ENCODE data around the gene GNPTAB. TPM values are rescaled to one million over a fixed set of nuclear protein-coding genes. Genes with fewer than 3 reads are reported as not detected.

GNPTAB gene
- polyA plus RNA-seq, 4 donors = 29.1 to 38.5 (median 36.8) TPM

DNA sequence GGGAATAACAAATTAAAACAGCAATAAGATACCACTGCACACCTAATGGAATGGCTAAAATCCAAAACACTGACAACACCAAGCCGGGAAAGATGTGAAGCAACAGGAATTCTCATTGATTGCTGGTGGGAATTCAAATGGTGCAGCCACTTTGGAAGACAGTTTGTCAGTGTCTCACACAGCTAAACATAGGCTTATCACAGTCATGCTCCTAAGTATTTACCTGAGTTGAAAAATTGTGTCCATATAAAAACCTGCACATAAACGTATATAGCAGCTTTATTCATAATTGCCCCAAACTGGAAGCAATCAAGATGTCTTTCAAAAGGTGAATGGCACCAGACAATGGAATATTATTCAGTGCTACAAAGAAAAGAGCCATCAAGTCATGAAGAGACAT, 21.6 kb downstream of the GNPTAB start:
- no peak for DNase-seq (ENCODE audit: low read depth in 4 of 4, low spot score in 3 of 4)

DNA sequence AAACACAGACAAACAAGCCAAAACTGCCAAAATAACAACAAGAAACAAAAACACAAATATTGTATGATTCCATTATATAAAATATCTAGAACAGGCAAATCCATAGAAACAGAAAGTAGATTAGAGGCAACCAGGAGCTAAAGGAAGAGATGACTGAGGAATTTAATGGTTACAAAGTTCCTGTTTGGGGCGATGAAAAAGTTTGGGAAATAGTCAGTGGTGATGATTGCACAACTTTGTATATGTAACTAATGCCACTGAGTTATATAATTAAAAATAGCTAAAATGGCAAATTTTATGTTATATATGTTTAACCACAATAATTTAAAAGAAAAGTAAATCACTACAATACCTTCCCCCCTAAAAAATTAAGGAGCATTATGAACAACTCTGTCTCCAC, 24.5 kb downstream of the GNPTAB start:
- no peak for DNase-seq (ENCODE audit: low read depth in 4 of 4, low spot score in 3 of 4)

- no peak for DNase-seq (ENCODE audit: low read depth in 4 of 4, low spot score in 3 of 4)
These were observed 26.4 kb downstream of the GNPTAB start for GRCh38 chr12:101804409-101804808.

- no peak for DNase-seq (ENCODE audit: low read depth in 4 of 4, low spot score in 3 of 4)
These were observed 26.8 kb downstream of the GNPTAB start for GRCh38 chr12:101803978-101804377.

GRCh38 chr12:101802486-101802885, 28.3 kb downstream of the GNPTAB start:
- DNase-seq (ENCODE audit: low read depth in 4 of 4, low spot score in 3 of 4) = no peak

- no peak for DNase-seq (ENCODE audit: low read depth in 4 of 4, low spot score in 3 of 4)
These were observed 31.0 kb downstream of the GNPTAB start for GRCh38 chr12:101799774-101800173.

- DNase-seq (ENCODE audit: low read depth in 4 of 4, low spot score in 3 of 4) = no peak
These were observed 35.0 kb downstream of the GNPTAB start for GRCh38 chr12:101795786-101796185.

- DNase-seq (ENCODE audit: low read depth in 4 of 4, low spot score in 3 of 4) = no peak
These were observed 35.7 kb downstream of the GNPTAB start for GRCh38 chr12:101795013-101795412.

DNA sequence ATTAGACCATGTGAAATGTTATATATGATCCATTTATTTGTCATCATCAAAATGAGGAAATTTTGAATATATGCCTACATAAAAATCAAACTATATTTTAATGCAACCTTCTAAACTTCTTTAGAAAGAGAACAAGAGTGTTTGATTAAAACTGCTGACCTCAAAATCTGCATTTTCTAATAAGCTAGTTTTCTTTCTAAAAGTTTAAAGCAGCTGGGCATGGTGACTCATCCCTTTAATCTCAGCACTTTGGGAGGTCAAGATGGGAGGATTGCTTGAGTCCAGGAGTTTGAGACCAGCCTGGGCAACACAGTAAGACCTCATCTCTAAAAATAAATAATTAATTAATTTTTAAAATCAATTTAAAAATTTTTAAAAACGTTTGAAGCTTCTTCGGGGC, 36.2 kb downstream of the GNPTAB start:
- DNase-seq (ENCODE audit: low read depth in 4 of 4, low spot score in 3 of 4) = no peak

DNA sequence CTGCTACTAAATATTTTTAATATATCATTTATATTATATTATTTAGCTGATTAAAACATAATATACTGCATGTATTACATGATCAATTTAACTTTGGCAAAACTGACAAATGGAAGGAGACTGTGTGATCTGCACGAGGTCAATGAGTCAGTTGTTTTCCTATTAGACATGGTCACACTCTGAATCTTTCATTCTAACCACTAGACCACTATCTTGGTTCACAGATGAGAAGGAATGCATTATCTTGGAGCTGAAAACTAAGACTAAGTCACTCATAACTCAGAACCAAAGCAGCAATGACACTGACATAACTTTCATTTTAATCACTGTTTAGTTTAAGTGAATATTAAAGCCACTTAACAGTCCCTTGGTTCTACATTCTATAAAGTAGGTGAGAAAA, 37.4 kb downstream of the GNPTAB start:
- DNase-seq (ENCODE audit: low read depth in 4 of 4, low spot score in 3 of 4) = no peak

DNA sequence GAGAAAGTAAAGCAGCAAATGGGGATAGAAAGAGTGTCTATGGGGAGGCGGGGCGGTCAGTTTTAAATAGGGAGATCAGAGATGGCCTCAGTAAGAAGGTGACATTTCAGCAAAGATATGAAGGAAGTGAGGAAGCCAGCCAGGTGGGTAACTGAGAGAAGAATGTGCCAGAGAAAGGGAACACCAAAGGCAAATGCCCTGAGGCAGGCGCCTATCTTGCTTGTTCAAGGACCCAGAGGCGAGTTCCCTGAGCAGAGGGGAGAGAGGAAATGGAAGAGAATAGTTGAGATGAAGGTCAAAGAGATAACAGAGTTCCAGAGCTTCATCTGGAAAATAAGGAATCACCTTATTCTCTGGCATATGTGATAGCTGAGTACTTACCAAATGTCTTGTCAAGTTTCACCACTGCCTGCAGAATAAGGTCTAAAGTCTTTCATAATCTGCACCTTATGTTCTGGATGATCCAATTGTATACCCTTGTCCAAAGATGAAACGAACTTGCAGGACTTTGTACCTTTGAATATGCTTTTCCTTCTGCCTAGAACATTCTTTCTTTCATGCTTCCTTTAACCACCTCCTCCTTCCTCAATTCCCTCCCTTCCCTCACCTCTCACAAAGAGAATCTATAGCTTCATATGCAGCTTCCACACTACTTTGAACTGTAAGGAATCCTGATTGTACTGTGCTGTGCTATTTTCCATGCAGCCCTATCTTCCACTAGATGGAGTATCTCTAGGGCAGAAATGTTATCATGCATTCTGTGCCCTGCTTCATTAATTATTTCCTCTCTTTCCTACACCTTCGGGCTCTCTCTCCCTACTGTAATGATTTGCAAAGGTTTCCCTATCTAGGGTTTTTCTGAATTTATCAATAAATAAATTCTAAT, 38.5 kb downstream of the GNPTAB start:
- no peak for DNase-seq (ENCODE audit: low read depth in 4 of 4, low spot score in 3 of 4)

- no peak for DNase-seq (ENCODE audit: low read depth in 4 of 4, low spot score in 3 of 4)
These were observed 41.6 kb downstream of the GNPTAB start for GRCh38 chr12:101789171-101789570.

DNA sequence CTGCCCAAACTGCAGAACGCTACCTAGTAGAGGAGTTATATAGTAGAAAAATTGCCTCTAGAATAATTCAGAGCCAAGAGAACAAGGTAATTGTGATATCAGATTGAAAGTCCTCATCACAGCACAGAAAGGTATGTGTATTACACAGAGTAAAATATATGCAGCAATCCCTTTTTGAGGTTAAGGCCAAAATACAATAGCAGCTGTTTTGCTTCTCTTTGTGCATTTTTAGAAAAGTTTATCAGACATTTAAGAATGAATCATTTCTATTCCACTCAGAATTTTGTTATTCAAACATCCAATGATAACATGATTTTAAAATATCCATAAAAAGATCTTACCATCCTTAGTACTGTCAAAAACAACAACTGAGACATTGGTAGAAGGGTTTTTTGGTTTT, 45.1 kb downstream of the GNPTAB start:
- no peak for DNase-seq (ENCODE audit: low read depth in 4 of 4, low spot score in 3 of 4)

DNA sequence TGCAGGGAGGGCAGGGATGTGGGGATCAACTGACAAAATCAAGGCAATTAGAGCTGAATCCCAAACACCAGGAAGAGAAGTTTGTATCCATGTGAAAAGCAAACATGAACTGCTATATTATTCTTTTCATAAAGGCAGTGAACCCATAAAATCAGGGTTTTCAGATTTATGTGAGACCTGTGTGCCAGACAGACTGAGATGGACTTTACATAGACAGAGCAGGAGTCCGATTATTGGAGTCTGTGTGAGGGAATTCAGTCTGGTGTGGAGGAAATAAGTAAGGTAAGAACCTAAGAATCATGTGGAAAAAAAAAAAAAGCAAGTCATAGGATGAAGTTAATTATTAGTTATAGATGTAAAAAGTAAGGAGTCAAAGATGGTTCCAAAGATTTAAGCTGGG, 46.4 kb downstream of the GNPTAB start:
- no peak for DNase-seq (ENCODE audit: low read depth in 4 of 4, low spot score in 3 of 4)

DNA sequence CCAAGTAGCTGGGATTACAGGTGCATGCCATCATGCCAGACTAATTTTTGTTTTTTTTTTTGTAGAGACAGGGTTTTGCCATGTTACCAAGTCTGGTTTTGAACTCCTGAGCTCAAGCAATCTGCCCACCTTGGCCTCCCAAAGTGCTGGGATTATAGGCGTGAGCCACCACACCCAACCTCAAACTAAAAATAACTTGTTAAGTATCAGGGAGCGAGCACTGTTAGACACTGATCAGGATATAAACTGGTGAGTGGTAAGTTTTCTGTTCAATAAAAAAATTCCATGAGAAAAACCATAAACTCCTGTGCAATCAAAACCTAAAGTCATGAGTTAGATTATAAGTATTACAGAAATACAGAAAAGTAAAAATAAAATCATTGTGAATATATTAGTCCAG, 46.9 kb downstream of the GNPTAB start:
- no peak for DNase-seq (ENCODE audit: low read depth in 4 of 4, low spot score in 3 of 4)

GRCh38 chr12:101783150-101783549, 47.6 kb downstream of the GNPTAB start:
- no peak for DNase-seq (ENCODE audit: low read depth in 4 of 4, low spot score in 3 of 4)

DNA sequence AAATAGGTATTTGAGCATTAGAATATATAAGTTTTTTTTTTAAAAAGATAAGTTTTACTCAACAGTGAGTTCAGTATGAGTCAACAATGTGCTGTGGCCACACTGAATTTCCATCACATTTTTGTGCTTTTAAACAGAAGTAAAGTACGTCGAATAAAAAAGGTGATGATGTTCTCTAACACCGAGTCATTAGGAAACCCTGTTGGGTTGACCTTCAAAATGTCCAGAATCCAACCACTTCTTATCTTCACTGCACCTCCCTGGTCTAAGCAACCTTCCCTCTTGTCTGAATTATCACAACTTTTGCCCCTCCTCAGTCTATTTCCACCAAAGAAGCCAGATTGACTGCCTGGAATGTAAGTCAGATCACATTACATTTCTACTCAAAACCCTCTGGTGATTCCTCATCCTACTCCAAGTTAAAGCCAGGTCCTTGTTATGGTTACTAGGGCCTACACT, 48.5 kb downstream of the GNPTAB start:
- no peak for DNase-seq (ENCODE audit: low read depth in 4 of 4, low spot score in 3 of 4)

GRCh38 chr12:101781834-101782233, 48.9 kb downstream of the GNPTAB start:
- no peak for DNase-seq (ENCODE audit: low read depth in 4 of 4, low spot score in 3 of 4)

DNA sequence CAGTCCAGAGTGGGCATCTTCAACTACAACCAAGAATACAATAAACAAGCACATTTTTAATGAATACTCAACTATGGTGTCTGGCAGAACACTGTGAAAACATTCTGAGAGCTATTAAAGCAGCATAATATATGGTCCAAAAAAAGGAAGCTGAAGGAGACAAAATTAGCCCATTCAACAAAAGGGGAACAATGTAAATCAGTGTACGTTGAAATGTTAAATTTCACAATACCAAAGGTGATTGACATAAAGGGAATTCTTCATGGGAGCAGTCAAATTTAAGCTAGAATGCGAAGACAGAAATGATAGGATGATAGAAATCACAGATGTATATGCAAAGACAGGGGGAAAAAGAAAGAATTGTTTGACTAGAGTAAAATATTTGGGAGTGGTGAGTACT, 50.2 kb downstream of the GNPTAB start:
- DNase-seq (ENCODE audit: low read depth in 4 of 4, low spot score in 3 of 4) = no peak

DNA sequence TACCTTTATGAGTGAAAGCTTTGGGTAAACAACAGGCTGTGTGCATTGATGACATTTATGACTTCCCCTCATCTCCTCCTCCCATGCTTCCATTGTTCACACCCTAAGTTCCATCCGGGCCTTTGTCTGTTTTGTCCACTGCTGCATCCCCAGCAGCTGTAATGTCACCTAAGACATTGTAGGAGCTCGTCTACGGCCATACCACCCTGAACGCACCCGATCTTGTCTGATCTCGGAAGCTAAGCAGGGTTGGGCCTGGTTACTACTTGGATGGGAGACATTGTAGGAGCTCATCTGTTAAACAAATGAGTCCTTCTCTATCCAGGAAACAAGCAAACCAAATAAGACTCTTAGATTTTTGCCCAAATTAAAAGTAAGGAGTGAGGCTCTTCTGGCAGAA, 51.1 kb downstream of the GNPTAB start:
- no peak for DNase-seq (ENCODE audit: low read depth in 4 of 4, low spot score in 3 of 4)

GRCh38 chr12:101779200-101779599, 51.6 kb downstream of the GNPTAB start:
- DNase-seq (ENCODE audit: low read depth in 4 of 4, low spot score in 3 of 4) = no peak

DNA sequence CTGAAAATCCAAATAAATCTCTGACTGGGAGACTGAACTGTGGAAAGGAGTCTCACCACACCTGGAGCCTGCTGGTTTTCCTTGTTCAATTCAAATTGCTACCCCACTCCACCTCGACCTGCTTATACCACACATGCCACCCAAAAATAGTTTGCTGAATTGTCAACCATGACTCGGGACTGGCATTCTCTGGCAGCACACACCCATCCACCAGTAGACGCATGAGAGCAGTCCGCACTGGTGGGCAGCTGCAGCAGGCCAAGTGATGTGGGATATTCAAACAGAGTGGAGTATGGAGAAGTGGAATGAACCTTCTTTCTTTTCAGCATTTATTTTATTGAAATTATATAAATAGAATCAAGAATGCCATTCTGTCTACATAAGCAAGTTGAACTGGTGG, 52.8 kb downstream of the GNPTAB start:
- no peak for DNase-seq (ENCODE audit: low read depth in 4 of 4, low spot score in 3 of 4)

GRCh38 chr12:101777485-101777884, 53.3 kb downstream of the GNPTAB start:
- no peak for DNase-seq (ENCODE audit: low read depth in 4 of 4, low spot score in 3 of 4)
